ENCODE results near the gene SMG6.
"Not testable (repeated sequence)": the region's sequence is repeated elsewhere in the genome, so short reads cannot be mapped to it uniquely, and the experiment has no call there.

The SMG6 gene

DNA sequence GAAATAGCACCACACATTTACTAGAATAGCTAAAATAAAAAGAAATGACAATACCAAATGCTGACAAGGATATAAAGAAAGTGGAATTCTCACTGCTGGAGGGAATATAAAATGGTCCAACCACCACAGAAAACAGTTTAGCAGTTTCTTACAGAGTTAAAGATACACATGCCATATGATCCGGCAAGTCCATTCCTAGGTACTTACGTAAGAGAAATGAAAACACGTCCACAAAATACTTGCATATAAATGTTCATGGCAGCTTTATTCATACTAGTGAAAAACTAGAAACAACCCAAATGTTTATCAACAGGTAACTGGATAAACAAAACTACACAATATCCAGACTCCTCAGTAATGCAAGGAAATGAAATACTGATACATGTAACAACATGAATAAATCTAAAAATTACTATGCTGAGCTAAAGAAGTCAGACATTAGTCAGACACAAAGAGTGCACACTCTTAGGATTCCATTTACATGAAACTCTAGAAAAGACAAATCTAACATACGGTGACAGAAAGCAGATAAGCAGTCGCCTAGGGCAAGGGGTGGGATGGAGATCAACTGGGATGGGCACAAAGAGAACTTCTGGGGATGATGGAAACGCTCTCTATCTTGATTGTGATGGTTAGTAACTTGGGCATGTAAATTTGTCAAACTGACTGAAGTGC, 76.4 kb downstream of the SMG6 start:
- DNase-seq: no peak

DNA sequence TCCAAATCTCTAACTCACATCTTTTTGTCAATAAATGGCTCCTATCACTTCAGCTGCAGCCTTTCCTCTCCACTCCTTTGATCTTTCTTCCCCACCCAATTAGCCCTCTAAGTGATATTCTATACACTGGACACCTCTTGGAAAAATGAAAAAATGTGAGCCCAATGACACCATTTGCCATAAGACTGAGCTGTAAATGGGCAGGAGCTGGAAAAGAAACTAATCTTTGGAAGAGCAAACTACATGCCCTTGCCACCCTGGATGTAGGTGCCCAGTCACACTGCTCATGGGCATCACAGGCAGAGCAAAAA, 80.0 kb downstream of the SMG6 start:
- no peak for DNase-seq

- peak; percentile 72 for DNase-seq
Measured at GRCh38 chr17:2222901-2223616, 80.5 kb downstream of the SMG6 start.

GRCh38 chr17:2222301-2222700, 81.3 kb downstream of the SMG6 start:
- DNase-seq: no peak

GRCh38 chr17:2218426-2218825, 85.2 kb downstream of the SMG6 start:
- DNase-seq: no peak

GRCh38 chr17:2215616-2216364, 87.8 kb downstream of the SMG6 start:
- DNase-seq: peak; percentile 78

DNA sequence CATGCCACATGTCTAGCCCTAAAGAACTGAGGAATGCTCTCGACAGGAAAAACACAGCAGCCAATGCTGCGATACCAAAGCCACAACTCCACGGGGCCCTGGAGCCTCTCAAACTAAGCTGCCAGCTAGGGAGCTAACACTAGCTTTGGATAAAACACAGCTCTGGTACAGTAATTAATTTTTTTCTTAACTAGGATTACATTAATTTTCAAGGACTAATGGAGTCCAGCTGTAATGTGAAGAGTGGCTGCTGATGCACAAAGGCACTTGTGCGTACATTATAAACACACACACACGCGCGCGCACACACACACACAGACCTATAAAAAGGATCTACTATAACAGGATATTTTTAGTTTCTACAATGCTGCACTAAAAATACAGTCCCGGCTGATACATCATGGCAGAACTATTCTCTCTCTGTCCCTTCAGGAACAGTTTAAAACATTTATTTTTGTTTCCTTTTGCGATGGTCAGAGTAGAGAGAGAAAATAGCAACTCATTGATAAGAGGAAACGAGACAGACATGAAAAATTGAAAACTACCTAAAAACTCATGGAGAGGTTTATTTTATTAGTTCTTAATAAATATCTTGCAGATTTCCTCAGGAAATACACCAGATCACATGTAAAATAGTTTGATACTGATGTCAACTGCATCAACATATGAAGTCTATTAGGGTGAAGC, 88.5 kb downstream of the SMG6 start:
- no peak for DNase-seq

- DNase-seq: no peak
Measured at GRCh38 chr17:2214047-2214928, 89.3 kb downstream of the SMG6 start.

DNA sequence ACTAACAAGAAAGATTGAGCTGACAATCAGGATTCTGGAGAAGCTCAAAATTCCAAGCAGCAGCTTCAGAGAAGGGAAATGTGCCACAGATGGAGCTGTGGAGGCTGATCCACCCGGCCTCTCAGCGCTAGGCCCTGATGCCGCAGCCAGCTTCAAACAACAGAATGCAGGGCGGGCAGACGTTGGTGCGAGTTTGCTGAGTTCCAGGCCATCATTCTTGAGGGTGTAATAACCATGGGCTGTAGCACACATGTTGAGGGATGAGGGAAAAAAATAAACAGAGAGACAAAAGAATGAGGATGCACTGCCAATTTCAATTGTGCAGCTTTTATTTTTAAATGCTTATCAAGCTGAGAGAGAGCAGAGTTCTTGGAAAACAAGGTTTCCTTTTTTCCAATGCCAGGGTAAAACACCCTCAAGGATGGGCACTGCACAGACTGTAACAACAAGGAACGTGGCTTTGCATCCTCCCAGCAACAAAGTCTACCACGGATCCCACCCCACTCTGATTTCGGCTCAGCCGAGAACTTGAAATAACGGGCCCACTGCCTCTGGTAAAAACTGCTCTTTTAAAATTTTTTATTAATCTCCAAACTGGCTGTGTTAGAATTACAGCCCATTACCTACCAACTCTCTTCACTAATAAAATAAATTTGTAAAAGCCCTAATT, 90.2 kb downstream of the SMG6 start:
- no peak for DNase-seq

DNA sequence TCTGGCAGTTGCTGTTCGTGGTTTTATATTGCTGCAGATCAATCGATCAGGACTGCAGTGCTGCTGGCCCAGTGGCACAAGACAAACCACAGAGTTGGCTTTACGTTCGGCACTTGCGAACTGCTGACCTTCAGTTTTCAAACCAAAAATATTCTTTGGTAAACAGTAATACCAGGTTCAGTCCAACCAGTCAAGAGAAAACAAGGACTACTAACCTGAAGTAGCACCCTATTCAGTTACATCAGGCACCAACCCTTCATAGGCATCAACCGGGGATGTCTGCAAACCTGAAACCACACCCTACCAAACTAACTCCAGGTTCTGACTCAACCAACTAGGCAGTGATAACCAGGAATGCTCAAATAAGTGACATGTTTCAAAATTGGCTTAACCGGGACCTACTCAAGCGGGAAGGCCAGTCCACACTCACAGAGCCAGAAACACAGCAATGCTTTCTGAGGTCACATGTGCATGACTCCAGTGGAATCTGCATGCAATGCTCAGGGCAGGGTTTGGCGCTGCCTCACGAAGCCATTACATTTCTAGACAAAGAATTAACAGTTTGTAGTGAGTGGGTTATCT, 91.1 kb downstream of the SMG6 start:
- no peak for DNase-seq

GRCh38 chr17:2211661-2212399, 91.8 kb downstream of the SMG6 start:
- no peak for DNase-seq

GRCh38 chr17:2210726-2211125, 92.9 kb downstream of the SMG6 start:
- no peak for DNase-seq

- no peak for DNase-seq
Measured at GRCh38 chr17:2207815-2208515, 95.6 kb downstream of the SMG6 start.

- no peak for DNase-seq
Measured at GRCh38 chr17:2204393-2204792, 99.2 kb downstream of the SMG6 start.

GRCh38 chr17:2203818-2204217, 99.8 kb downstream of the SMG6 start:
- no peak for DNase-seq

DNA sequence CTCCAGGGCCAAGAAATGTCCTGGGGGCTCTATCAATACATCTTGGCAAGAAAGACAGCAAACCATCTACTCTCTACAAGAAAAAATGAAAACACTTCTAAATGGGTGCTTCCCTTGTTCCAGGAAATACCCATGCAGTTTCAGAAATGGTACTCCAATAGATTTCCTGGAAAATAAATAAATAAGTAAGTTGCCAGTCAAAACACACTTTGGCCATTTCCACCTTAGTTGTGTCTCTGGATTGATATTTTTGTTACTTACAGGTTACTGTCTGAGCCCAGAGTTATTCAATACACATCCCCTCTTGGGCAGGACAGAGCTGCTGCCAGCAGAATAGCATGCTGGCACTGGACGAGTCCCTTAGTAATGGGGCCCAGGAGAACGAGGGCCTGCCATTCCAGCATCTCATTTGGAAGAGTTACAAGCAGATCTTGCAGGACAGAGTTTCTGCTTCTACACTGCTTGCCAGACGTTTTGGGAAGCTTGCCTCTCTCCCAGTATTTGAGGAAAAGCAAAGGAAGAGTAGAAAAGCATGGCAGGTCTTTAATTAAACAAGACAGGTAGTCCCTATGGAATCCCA, 100.5 kb downstream of the SMG6 start:
- DNase-seq: no peak

- no peak for DNase-seq
Measured at GRCh38 chr17:2202302-2202995, 101.1 kb downstream of the SMG6 start.

GRCh38 chr17:2199386-2199785, 104.2 kb downstream of the SMG6 start:
- not testable (repeated sequence) for DNase-seq

DNA sequence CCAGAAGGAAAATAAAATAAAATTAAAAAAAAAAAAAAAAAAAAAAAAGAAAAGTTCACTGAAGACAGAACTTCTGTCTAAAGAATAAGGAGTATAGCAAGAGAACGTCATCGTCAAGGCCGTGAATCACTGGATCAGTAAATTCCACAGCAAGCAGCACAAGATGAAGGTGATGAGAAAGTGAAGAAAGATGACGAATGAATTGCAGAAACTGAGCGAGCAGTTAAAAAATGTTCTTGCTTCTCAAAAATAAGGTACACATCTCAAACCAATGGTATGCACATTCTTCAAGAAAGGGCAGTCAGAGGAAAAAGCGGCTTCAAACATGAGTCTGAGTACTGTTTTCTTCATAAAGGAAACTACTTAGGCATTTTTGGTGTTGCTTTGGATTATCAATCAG, 104.7 kb downstream of the SMG6 start:
- DNase-seq: no peak
